HG03354 (cell line): ENCODE measurements around the gene SGCD.

ENCODE experiments used
- ATAC-seq: cut with Tn5 transposase; IDR thresholded peaks from one replicate; pipeline ENCODE4 v1.9.1; 2021; ENCODE audit warnings: mild to moderate bottlenecking; ENCODE audit not compliant: unreplicated experiment, poor library complexity, severe bottlenecking

Gene SGCD

DNA sequence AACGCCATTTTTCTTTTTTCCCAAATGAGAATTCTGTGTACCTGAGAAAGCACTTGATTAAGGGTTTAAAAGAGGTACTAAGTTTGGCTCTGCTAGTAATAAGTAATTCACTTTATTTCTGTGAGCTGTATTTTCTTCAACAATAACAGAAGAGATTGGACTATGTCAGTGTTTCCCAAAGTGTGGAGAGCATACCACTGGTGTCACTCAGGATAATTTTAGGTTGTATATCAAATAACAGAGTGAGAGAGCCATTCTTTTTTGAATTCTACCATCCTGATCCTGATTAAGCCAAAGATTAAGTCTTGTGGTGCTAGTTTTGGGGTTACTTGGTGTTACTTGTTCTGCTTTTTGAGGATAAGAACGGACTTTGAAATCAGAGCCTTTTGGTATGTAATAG, 380.8 kb downstream of the SGCD start:
- no peak for ATAC-seq

DNA sequence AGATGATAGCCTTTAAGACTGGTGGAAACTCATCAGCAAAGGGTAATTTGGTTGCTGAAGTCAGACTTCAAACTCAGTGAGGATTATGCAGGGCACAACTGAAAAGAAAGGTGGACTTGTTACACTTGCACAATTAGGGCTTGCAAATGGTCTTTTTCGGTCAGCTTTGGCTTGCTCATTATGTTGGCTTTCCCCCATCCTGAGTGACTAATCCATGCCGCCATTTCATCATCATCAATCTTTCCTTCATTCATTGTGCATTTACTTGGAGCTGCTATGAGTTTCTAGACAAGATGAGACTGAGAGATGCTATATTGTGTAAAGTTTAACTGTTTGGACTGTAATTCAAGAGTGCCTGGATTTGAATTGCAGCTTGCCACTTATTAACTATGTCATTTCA, 388.3 kb downstream of the SGCD start:
- ATAC-seq, result no peak

DNA sequence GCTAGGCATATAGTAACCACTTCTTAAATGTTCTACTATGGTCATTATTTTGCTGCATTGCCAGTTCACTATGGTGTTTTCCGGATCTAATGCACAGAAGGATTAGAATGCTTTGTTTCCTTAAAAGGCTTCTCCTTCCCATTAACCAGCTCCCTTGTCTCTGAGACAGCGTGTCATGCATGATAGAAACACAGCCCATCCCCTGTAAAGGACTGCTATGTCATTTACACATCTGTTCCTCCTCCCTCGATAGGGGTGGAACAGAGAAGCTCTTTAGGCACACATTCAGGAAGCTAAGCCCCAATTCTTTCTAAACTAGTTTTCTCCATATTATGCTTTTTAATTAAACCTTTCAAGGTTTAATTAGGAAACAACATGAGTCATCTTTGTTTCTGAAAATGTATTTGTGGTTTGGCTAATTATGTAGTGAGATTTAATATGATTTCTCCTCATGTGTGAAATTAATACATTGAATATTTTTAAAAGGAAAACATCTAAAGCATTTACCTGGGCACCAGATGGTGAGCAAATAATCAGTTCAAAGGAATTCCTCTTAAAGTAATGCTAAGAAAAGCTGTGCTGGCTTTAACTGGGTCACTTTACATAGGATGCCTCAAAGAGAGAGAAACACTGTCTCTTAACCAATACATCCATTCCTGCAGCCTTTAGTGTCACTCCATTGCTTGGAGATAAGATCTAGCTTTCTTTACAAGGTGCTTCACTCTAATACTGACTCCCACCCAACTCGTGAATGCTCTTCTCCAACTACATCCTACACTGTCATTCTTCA, 389.8 kb downstream of the SGCD start:
- no peak for ATAC-seq

- no peak for ATAC-seq
These were observed 392.0 kb downstream of the SGCD start for GRCh38 chr5:156718985-156719384.

DNA sequence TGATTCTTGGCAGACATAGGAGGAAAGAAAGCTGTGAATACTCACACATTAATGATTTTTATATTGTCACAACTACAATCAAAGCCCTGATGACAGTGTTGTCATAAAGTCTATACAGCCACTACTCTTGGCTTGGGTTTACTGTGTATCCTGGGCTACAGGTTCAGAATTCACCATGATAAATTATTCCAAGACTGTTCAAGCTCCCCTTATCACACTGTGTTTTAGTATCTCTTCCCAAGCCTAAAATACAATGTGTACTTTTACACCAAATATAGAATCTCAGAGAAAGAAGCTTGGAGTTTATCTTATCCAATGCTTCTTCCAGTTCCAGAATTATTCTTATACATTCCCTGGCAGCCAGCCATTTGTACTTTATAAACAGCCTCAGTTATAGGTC, 395.4 kb downstream of the SGCD start:
- ATAC-seq, result no peak

- ATAC-seq, result no peak
These were observed 408.5 kb downstream of the SGCD start for GRCh38 chr5:156735477-156735876.

DNA sequence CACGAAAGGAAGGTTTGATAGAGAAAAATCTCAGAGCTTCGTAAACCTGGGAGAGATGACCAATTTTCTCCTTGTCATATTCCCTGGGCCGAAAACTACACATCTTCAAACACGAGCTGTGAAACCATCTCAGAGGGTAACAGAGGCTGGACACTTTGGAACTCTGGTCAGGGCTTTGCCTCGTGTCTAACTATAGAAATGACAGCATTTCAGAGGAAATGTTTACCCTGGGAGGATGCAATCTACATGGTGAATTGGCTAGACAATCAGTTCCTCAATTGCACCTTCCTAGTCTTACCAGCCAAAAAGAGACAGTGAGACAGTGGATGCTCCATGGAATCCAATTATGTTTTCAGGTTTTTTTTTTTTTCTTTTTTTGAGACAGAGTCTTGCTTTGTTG, 414.6 kb downstream of the SGCD start:
- no peak for ATAC-seq

- ATAC-seq, result no peak
These were observed 426.9 kb downstream of the SGCD start for GRCh38 chr5:156753846-156754245.

DNA sequence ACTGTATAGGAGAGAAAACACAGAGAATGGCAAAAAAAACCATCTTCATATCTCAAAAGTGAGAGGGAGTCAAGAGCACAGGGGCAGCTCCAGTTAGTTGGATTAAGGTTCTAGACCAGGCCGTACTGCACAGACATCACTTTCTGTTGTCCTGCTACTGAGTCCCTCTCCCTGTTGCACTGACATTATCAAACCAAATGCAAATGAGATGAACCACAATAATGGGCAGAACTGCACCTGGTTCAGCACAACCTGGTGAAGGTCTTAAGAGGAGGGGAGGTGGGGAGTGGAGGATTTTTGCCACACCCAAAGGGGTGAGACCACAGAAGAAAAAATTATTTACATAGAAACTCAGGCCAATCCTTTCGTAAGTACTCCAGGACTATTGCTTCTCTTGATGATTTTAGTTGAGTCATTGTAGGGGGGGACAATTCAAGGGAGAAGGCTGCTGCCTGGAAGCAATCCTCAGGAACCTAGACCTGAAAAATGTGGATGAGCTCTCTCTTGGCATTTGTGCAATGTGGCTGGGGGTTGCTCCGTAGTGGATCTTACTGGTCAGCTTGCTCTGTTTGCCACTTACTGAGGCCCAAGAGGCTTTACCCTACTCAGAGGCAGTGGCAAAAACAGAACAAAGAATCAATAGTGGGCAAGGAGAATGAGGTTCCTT, 428.6 kb downstream of the SGCD start:
- ATAC-seq, result no peak

- ATAC-seq, result no peak
These were observed 431.2 kb downstream of the SGCD start for GRCh38 chr5:156758011-156758791.

DNA sequence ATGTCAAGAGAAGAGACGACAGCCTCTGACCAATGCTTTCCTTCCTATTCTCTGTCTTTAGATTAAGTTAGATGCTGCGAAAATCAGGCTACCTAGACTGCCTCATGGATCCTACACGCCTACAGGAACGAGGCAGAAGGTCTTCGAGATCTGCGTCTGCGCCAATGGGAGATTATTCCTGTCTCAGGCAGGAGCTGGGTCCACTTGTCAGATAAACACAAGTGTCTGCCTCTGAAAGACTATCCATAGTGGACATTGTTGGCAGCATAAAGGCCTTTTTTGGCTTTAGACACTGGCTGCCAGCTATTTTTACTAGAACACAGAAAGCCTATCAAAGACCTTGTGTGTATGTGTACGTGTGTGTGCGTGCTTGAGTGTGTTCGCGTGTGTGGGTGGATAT, 432.2 kb downstream of the SGCD start:
- ATAC-seq, result no peak

GRCh38 chr5:156762771-156763170, 435.8 kb downstream of the SGCD start:
- ATAC-seq, result no peak

GRCh38 chr5:156764176-156764971, 437.4 kb downstream of the SGCD start:
- no peak for ATAC-seq

DNA sequence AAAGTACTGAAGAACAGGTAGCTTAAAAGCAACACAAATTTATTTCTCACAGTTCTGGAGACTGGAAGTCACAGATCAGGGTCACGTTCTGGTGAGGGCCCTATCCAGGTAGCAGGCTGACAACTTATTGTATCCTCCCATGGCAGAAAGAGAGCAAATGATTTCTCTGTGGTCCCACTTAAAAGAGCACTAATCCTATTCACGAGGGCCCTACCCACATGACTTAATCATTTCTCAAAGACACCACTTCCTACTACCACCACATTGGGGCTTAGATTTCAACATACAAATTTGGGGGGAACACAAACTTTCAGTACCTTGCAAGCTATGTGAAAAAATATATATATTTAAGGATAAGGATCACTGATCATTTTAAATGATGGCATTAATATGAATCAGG, 447.3 kb downstream of the SGCD start:
- ATAC-seq, result no peak

DNA sequence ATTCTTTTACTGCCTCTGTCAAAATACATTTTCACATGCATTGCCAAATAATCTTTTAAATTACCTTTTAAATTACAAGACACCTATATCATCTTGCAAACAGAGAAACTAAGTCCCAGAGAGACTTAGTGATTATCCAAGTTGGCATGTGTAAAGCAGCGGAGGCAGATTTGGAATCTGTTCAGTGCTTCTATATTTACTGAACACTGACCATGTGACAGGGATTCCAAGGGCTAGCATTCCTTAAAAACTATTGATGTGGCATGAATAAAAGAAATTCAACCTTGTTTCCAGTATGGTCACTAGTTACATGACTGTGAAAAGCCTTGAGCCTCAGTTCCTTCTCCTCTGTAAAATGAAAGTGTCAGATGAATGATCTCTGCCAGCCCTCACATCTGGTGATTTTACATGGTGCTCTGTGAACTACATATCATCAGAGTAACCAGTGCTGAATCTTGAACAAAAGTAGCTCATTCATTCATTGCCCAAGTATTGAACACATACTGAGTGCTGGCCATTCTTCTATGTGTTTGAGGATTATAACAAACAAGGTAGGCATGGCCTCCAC, 451.3 kb downstream of the SGCD start:
- ATAC-seq, result no peak

GRCh38 chr5:156778752-156779151, 451.8 kb downstream of the SGCD start:
- no peak for ATAC-seq

GRCh38 chr5:156779436-156779835, 452.5 kb downstream of the SGCD start:
- ATAC-seq, result no peak

- ATAC-seq, result no peak
These were observed 456.1 kb downstream of the SGCD start for GRCh38 chr5:156783092-156783491.

DNA sequence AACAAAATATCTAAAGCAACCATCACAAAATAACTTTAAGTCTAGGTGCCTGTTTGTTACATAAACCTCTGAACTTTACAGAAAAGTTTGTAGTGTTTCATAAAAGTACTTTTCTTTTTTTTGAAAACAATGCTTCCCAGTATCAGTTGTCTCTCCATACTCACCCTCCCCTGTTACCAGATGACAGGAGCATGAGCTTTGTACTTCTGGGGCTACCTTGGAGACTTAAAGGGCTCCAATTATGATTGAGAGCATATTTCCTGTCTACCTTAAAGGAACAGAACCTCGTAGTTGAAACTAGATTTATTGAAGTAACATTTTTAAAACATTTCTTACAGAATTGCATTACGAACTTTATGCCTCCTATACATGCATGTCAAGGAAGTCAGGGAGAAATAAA, 467.7 kb downstream of the SGCD start:
- ATAC-seq, result no peak

DNA sequence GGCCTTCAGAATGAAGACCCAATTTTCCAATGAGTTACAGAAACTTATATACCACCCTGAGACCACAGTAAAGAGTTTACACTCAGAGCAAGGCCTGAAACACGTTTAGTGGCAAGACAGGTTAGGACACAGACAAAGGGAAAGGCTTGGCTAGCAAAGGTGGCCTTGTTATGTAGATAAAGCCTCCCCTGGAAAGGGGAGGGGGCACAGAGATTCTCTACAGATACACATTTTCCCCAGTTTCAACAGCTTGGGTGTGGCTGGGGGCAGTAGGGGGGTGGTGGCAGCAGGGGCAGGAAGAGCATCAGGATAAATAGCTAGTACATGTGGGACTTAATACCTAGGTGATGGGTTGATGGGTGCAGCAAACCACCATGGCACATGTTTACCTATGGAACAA, 471.2 kb downstream of the SGCD start:
- ATAC-seq, result no peak
